ENCODE data around the gene HS6ST3.

Gene HS6ST3

GRCh38 chr13:96662036-96662435, 572.1 kb downstream of the HS6ST3 start:
- DNase-seq (ENCODE audit: low read depth): no peak

- DNase-seq (ENCODE audit: low read depth): no peak
Measured at GRCh38 chr13:96667294-96668018, 577.5 kb downstream of the HS6ST3 start.

- peak; percentile 26 for DNase-seq (ENCODE audit: low read depth)
Measured at GRCh38 chr13:96671073-96671472, 581.2 kb downstream of the HS6ST3 start.

DNA sequence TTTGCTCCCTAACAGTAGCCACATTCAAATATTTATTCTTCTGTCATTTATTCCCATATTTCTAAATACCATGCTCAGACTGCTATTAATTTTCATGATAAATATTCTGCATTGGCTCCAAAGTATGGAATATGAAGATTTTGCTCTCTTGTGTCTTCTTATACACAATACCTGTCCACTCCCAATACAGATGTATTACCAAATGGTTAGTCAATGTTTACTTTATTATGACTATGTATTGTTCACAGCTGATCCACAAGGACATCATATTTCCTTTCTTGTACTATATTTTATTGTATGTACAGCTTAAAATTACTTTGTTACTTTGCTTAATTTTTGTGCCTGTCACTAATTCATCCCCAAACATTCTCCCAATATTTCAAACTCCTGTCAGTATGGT, 582.1 kb downstream of the HS6ST3 start:
- DNase-seq (ENCODE audit: low read depth): no peak

DNA sequence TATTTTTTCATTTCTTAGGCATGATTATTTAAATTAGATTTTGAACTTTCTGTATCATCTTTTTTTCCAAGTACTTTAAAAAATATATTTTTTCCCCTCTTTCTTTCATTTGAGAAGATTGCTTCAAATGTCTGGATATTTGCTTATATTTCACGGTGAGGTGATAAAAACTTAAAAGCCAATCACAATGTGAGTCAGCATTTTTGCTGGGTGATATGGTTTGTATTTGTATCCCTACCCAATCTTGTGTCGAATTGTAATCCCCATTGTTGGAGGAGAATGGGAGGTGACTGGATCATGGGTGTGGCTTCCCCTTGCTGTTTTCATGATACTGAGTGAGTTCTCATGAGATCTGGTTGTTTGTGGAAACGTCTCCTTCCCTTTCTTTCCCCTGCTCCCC, 583.9 kb downstream of the HS6ST3 start:
- no peak for DNase-seq (ENCODE audit: low read depth)

- DNase-seq (ENCODE audit: low read depth): no peak
Measured at GRCh38 chr13:96677029-96677428, 587.1 kb downstream of the HS6ST3 start.

DNA sequence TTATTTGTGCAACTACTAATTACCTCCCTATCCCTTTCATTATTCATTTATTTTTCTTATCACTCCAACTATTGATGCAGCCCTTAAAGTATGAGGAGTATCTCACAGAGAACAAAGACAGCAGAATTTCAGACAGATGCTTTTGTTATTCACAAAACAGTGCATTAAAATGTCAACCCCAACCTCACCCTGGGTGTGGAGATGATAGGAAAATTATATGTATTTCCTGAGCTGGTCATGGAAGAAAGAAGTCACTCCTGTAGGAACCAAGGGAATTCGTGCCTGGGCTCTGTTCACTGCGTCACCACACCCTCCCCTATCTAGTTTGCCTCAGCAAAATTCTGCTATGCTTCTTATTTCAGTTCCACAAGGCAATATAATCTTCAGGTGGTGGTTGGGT, 588.9 kb downstream of the HS6ST3 start:
- no peak for DNase-seq (ENCODE audit: low read depth)

DNA sequence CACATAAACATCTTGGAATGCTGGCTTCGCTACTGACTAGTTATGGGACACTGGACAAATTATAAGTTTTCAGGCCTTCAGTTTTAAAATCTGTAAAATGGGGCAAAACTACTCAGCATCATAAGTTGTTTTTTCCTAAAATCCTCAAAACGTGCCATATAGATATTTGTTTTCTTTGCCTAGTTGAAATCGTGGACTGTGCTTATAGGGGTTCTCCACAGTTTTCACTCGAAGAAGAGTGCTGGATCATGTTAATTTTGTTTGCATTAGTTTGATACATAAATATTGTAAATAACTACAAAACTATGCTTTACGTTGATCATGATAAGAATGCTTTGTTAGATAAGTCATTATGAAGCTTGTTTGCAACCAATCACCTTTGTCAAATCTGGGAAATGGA, 591.0 kb downstream of the HS6ST3 start:
- no peak for DNase-seq (ENCODE audit: low read depth)

- no peak for DNase-seq (ENCODE audit: low read depth)
Measured at GRCh38 chr13:96681766-96682165, 591.9 kb downstream of the HS6ST3 start.

DNA sequence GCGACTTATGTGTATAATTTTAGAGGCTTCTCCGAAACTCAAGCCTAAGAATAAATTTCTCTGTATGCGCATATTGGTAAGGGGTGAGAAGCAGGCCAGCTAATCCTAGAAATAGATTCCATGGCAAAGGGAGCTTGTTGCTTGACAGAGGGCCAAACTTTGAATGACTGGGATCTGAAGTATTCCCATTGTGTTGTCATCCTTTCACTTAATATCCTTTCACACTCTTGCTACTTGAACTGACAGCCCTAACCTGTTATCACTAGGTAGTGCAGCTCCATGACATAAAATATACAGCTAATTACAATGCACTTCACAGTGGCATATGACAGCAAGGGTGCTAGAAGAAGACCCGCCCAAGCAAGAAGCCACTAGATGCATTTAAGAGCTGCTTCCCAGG, 594.6 kb downstream of the HS6ST3 start:
- no peak for DNase-seq (ENCODE audit: low read depth)

- DNase-seq (ENCODE audit: low read depth): no peak
Measured at GRCh38 chr13:96684907-96685306, 595.0 kb downstream of the HS6ST3 start.

- no peak for DNase-seq (ENCODE audit: low read depth)
Measured at GRCh38 chr13:96686286-96686685, 596.4 kb downstream of the HS6ST3 start.

DNA sequence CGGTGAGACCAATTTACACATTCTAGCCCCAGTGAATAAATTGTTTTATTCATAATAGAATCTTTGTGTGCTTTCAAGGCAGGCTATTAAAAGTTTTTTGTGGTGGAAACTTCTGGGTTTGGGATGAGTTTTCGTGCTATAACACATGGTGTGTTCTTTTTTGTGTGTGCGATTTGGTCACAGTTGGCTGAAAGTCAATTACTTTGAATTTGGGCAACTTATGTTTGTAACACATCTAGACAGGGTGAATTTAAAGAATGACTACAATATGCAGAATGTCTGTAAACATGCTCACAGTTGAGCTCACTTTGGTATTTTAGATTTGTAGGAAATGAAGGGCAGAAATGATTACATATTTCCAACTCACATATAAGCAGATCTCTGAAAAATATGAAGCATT, 597.3 kb downstream of the HS6ST3 start:
- DNase-seq (ENCODE audit: low read depth): no peak

DNA sequence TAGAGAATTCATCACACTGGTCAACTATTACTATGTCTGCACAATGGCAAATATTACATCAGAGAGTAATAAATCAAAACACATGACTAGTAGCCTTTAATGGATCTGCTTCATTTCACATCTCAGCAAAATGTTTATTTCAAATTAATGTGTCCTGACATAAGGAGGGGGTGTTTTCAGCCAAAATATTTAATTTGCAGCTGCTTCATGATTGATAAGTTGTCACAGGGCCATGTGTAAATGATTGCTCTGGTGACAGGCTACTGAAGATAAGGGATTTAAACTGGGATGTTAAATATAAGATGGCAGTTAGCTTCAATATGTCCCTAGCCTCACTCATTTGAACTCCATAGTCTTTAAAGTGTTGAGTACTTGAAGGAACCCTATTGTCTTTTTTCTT, 601.1 kb downstream of the HS6ST3 start:
- no peak for DNase-seq (ENCODE audit: low read depth)

DNA sequence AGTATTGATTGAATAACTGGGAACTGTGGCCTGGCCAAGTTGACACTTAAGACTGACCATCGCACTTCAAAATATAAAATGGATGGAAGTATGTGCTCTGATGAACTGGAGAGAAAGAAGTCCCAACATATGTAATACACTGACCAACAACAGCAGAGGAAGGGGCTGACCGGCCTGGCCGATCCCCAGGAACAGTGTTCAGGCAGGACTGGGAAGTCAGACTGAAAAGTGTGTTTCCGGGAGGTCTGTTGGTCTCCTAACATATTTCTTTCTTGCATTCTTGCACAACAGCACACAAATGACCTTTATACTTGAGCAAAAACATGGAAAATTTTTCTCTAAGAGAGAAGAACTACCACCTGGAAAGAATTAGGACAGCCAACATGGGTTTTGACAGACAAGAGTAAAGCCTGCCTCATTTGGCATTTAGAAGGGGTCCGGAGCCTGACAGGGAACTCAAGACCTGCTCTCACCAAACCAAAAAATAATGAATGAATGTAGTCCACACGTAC, 606.5 kb downstream of the HS6ST3 start:
- DNase-seq (ENCODE audit: low read depth): no peak

- DNase-seq (ENCODE audit: low read depth): no peak
Measured at GRCh38 chr13:96700657-96701056, 610.8 kb downstream of the HS6ST3 start.

DNA sequence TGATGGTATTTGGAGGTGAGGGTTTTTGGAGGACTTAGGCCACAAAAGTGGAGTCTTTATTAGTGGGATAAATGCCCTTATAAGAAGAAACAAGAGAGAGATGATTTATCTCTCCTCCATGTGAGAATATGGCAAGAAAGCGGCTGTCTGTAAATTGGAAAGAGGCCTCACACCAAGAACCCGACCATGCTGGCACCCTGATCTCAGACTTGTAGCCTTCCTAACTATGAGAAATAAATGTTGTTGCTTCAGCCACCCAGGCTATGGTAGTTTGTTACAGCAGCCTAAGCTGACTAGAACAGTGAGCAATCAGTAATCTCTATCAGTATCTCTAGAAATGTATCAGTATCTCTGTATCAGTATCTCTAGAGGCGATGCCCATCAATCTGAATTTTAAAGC, 617.2 kb downstream of the HS6ST3 start:
- no peak for DNase-seq (ENCODE audit: low read depth)

DNA sequence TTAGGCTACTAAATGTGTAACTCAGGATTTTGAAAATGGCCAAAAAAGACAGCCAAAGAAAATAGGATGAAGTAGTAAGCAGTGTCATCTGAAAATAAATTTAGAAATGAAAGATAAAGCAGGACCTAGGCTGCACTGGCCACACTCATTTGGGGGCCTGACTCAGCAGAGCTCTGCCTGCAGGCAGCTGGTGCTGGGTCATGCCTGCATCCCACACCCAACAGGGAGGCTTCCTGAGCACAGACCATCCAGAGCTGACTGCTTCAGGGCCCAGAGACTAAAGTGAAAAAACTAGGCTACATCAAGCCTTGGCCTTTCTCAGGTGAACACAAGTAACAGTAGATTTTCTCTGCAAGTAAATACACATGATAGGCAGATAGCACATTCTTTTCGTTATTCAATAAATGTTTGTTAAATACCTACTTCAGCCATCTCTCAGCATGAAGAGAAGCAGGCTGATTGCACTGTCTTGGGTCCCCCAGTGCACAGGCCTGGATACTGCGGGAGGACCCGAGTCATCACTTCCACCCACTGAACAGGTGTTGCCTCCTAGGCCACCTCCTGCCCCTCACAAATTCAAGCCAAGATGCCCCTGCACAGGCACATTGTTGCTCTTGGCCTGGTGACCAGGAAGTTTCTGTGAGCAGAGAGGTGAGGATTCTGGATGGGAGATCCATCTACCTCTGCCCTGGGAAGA, 620.4 kb downstream of the HS6ST3 start:
- no peak for DNase-seq (ENCODE audit: low read depth)

DNA sequence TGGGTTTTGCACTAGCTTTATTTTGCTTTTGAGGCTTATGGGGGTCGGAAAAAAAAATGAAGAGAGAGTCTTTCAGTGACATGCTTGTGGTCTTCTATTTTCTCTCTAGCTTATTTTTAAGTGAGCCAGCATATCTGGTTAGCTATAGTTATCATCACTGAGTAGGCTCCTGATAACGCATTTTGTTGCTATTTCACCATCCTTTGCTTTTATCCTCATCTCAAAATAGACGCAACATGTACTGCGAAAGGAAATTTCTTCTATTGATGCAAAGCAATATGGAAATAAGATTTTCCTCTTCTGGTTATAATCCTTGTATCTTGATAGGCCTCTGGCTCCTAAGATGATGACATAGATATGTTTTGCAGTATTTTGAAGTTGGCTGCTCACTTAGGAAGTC, 630.5 kb downstream of the HS6ST3 start:
- DNase-seq (ENCODE audit: low read depth): no peak

- DNase-seq (ENCODE audit: low read depth): no peak
Measured at GRCh38 chr13:96726651-96727050, 636.7 kb downstream of the HS6ST3 start.

DNA sequence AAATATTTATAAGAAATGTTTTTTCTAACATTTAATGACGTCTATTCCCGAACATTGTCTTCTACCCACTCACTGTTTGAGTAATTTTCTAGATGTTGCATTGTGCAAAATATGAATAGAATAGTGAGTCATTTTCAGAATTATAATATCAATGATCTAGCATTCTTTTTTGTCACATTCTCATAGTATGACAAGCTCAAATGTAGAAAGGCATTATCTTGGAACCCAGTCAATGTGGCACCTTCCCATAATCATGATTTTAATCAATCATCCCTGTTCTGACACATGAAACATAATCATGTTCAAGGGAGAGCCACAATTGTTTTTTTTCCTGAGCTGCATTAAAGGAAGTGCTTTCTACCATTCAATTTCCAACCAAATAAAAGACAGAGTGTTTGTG, 638.6 kb downstream of the HS6ST3 start:
- DNase-seq (ENCODE audit: low read depth): no peak

DNA sequence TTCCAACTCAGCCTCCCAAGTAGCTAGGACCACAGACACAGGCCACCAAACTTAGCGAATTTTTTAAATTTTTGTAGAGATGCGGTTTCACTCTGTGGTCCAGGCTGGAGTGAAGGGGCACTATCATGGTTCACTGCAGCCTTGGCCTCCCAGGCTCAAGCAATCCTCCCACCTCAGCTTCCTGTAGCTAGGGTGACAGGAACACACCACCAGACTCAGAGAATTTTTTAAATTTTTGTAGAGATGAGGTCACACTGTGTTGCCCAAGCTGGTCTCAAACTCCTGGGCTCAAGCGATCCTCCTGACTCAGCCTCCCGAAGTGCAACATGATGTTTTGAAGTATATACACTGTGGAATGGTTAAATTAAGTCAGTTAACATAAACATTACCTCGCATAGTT, 640.8 kb downstream of the HS6ST3 start:
- DNase-seq (ENCODE audit: low read depth): no peak

DNA sequence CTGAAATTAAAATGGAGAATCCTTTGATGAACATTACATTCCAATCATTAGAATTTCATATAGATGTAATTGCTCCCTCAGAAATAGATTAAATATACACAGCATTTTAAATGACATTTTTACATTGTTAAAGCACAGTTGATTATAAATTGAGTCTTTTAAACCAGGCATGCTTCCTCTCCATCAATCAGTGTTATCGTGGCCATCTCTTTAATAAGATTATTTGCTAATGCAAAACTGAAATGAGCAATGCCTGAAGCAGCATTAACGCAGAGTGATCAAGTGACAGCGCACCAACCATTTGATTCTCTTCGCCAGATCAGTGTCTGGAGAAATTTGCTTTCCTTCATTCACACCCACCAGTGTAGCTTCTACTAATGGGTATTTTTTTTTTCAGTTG, 644.6 kb downstream of the HS6ST3 start:
- DNase-seq (ENCODE audit: low read depth): no peak

GRCh38 chr13:96741779-96742178, 651.9 kb downstream of the HS6ST3 start:
- DNase-seq (ENCODE audit: low read depth): no peak

Data from EH (cell line).